Stimulated activated CD8-positive, alpha-beta memory T cell treated with anti-CD3 and anti-CD28 coated beads, Interleukin-15, amount 100 ng/mL, for 4 hours (primary cell): ENCODE data around the gene BCL11B.

Experiments
- DNase-seq, 2 donors: peaks; one replicate each; pipeline ENCODE4 v3.0.0-alpha.2; 2020; ENCODE audit warnings: low read depth in 2 of 2

The BCL11B gene

DNA sequence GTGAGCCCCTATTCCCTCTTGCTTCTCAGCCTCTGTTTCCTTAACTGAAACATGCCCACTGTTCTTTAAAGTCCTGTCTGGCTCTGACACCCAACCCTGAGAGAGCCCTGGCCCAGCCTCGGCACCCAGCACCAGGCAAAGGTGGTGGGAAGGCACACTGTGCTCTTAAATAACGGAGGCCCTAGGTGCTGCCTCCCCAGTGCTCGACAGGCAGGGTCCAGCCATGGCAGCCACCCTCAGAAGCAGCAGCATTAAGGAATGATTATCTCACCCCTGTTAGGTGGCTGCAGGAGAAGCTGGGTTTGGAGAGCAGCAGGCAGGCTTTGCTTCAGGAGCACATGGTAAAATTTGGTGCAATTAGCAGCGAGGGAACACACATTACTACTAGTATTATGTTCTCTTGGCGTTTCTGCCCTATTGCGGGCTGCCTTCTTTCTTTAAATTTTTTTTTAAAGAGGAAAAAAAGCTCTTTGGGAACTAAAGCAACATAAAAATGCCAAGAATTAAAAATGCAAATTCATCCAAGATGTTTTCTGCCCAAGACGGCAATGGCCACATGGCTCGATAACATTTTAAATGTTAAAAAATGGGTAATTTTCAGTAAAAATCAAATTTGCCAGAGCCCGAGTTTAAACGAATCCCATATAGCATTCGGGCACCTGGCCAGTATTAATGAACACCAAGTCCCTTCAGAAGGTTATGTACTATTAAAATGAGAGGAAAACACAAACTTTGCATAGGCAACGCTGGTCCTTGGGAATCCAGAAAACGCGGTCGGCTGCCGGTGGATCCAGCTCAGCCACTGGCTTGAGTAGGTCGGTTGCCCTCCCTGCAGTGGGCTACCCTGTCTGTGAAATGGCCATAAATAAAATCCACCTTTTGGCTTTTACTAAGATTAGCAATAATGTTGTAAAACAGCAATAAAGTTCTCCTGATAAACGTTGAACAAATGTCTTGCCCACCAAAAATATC, 152.2 kb downstream of the BCL11B start:
- no peak for DNase-seq
